GM19099 (cell line): Measurements from ENCODE around the gene B3GNT9.

Experiments
- POLR2A ChIP-seq: IDR thresholded peaks from 3 replicates; pipeline ENCODE4 v1.6.1; 2011; ENCODE audit warnings: low read depth; ENCODE audit not compliant: insufficient read length; ENCODE audit errors: extremely low read depth

Gene B3GNT9

DNA sequence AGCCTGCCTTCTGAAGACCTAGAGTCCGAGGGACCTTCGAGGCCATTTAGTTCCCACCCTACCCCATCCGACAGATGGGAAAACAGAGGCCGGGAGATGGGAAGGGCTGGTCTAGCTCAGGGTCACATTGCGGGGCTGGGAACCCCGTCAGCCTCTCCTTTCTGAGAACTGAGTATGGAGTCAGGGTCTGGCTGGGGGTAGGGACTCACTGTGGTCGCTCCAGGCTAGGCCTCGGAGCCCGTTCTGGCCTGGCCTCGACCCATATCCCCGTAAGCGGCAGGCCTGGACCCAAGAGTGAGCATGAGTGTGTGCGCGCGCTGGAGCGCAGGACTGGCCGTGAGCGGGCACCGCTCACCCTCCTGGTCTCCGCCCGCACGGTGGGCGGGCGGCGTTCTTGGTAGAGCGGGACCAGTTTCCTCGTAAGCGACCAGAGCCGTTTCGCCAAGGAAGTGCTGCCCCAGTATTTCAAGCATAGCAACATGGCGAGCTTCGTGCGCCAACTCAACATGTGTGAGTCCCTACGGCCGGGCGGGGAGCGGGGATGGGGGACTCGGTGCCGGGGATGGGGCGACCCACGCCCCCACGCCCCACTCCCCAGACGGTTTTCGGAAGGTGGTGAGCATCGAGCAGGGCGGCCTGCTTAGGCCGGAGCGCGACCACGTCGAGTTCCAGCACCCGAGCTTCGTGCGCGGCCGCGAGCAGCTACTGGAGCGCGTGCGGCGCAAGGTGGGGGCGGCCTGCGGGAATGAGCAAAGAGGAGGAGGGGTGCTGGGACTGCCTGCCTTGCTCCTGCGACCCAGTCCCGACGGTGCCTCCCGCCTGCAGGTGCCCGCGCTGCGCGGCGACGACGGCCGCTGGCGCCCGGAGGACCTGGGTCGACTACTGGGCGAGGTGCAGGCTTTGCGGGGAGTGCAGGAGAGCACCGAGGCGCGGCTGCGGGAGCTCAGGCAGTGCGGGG lies 14.6 kb upstream of the B3GNT9 start:
- no peak for TF ChIP-seq POLR2A

- no peak for TF ChIP-seq POLR2A
Observed at GRCh38 chr16:67164599-67165061, 13.8 kb upstream of the B3GNT9 start, which contains the start of gene HSF4. HSF4 (plus strand) TSS chr16:67164745; CDS start chr16:67164812, 67 bp downstream.

GRCh38 chr16:67163999-67164558 lies 13.3 kb upstream of the B3GNT9 start:
- no peak for TF ChIP-seq POLR2A

DNA sequence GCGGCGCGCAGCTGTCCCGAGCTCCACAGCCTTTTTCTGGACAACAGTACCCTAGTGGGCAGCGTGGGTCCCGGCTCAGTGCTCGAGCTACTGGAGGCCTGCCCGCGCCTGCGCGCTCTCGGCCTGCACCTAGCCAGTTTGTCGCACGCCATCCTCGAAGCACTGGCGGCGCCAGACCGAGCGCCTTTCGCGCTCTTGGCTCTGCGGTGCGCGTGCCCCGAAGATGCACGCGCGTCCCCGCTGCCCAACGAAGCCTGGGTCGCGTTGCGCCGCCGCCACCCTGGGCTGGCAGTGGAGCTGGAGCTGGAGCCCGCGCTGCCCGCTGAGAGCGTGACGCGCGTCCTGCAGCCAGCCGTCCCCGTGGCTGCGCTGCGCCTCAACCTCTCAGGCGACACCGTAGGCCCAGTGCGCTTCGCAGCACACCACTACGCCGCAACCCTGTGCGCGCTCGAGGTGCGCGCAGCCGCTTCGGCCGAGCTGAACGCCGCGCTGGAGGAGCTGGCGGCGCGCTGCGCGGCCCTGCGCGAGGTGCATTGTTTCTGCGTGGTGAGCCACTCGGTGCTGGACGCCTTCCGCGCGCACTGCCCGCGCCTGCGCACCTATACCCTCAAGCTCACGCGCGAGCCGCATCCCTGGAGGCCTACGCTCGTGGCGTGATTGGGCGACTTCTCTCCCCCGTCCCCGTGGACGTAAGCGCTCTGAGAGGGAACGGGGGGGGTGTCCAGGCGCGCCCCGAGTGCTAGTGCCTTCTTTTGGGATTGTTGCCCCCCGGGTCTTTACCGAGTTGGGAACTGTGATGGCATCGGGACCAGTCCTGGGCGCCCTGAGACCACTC lies 12.6 kb upstream of the B3GNT9 start:
- no peak for TF ChIP-seq POLR2A

- no peak for TF ChIP-seq POLR2A
Observed at GRCh38 chr16:67162506-67163163, 11.8 kb upstream of the B3GNT9 start.

DNA sequence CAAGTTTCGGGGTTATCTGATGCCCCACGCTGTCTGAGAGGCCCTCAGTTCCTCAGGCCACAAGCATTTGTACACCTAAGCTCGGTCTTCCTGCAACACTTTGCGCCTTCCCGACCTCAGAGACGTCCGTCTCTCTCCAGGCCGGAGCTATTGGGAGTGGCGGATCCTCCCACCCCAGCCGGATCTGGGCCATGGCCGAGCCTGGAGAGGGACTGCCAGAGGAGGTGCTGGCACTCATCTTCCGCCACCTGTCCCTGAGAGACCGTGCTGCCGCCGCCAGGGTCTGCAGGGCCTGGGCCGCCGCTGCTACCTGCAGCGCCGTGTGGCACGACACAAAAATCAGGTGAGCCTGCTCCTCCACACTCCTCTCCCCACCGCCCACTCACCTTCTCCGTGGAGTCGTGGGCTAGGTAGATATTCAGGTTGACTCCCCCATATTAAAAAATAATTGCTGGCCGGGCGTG lies 10.8 kb upstream of the B3GNT9 start:
- TF ChIP-seq POLR2A, result no peak

DNA sequence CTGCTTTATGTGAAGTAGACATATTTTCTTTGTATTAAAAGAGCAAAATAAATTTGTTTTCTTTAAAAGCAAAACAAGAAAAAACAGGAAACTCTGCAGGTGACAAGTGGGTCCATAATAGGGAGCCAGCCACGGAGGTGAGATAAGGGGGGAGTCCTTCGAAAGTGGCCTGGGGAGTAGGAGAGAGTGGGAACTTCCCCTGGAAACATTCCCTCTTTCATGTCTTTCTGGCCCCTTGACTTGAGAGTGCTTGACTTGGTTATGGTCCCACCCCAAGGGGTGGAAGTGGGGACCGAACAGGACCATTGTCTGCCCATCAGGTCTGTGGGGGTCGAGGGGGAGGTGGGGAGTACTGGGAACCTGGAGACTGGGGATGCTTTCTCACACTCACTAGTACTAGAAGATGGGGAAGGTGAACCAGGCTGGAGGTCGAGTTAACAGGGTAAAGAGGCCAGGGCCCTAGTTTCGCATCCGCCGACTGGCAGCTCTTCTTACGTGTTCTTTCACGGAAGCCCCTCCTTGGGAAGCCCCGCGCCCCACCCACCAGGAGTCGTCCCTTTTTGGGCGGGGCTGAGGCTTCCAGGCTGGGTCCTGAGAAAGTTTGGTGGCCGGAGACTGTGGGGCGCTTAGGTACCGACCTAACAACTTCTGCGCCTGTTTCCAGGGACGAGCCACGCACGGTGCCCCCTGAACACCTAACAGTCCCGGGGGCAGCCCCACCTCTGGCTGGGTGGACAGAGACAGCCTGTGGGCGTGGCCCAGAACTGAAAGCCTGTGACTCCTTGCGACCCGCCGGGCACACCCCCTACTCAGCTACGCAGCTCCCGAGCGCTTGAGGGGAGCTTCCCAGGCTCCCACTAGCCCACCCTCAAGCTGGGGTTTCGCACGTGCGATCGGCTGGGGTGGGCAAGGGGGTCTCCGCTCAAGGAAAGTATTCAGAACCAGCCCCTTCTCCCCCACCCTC lies 8.1 kb upstream of the B3GNT9 start:
- peak; percentile 48 for TF ChIP-seq POLR2A

DNA sequence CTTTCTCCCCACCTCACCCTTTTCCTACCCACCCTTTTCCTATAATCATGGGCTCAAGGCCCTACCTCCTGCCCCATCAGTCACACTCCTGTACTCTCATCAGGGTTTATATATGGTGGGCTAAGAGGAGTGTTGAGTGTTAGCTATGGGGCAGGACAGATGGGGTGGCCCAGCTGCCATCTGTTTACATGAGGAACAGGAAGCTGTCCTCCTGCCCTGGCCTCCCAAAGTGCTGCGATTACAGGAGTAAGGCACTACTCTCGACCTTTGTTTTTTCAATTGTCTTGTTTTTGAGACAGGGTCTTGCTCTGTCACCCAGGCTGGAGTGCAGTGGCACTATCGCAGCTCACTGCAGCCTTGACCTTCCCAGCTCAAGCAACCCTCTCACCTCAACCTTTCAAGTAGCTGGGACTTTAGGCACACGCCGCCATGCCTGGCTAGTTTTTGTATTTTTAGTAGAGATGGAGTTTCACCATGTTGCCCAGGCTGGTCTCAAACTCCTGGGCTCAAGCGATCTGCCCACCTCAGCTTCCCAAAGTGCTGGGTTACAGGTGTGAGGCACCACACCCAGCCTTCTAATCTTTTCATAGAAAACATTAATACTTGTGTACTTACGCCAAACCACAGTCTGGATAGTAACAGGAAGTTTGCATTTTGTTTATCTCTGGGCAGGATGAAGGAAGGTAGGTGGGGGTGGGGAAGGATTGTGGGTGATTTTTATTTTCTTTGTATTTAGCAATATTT lies 7.3 kb upstream of the B3GNT9 start:
- no peak for TF ChIP-seq POLR2A

- no peak for TF ChIP-seq POLR2A
Observed at GRCh38 chr16:67157106-67157748, 6.4 kb upstream of the B3GNT9 start.

DNA sequence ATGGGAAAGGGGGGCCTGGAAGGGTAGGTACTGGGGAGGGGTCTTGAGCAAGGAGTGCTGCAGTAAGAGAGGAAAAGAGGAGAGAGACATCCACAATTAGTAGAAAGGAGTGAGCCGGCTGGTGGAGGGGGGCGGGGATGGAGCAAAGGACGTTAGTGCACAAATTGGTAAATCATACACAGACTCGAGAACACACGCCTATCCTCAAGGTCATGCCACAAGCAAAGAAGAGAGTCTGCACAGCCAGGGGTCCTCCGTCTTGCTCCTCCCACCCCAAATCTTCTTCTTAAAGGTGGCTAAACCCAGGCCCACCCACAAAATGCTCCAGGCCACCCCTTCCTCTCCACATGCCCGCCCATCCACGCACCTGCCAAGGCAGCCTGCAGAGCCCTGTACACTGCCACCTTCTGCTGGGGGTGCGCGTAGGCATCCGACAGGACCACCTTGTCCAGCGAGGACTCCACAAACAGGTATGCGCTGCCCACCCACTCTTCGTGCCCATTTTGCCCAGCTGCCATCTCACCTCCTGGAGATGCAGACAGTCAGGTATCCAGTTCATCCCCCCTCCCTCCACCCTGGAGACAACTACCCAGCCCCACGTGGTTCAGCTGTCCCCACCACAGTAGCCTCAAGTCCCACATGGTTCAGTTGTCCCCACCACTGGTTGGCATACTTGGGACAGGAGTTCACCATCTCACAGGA lies 5.5 kb upstream of the B3GNT9 start:
- no peak for TF ChIP-seq POLR2A

- no peak for TF ChIP-seq POLR2A
Observed at GRCh38 chr16:67155295-67156142, 4.7 kb upstream of the B3GNT9 start.
